GM12878 (cell line): ENCODE data around the gene PLA2G3. TPM values are rescaled to one million over a fixed set of nuclear protein-coding genes. Genes with fewer than 3 reads are reported as not detected.

Experiments used
- BCL11A ChIP-seq: IDR thresholded peaks from 2 replicates; pipeline ENCODE4 v1.6.1; 2011; ENCODE audit warnings: low read depth, low read length
- DPF2 ChIP-seq: fragments of 450-650 bp; IDR thresholded peaks from 2 replicates; pipeline ENCODE4 v1.6.1; 2017; ENCODE audit warnings: mild to moderate bottlenecking
- EED ChIP-seq: sonication (generic); IDR thresholded peaks from 2 replicates; pipeline ENCODE4 v1.6.1; 2016; ENCODE audit warnings: antibody characterized with exemption, low read depth
- IRF4 ChIP-seq: IDR thresholded peaks from 2 replicates; pipeline ENCODE4 v1.6.1; 2011; ENCODE audit warnings: low read depth, low read length
- NBN ChIP-seq: fragments of 450-650 bp; IDR thresholded peaks from 2 replicates; pipeline ENCODE4 v1.6.1; 2016
- NFYB ChIP-seq: IDR thresholded peaks from 2 replicates; pipeline ENCODE4 v1.6.1; 2011; ENCODE audit warnings: low read depth, mild to moderate bottlenecking, low read length, improper control_type of control experiment, moderate library complexity; ENCODE audit not compliant: insufficient read depth
- RUNX3 ChIP-seq: IDR thresholded peaks from 2 replicates; pipeline ENCODE4 v1.6.1; 2012; ENCODE audit warnings: low read length, inconsistent platforms
- SMC3 ChIP-seq: IDR thresholded peaks from 2 replicates; pipeline ENCODE4 v1.6.1; 2011; ENCODE audit warnings: low read length, improper control_type of control experiment, borderline replicate concordance
- ZNF24 ChIP-seq: fragments of 450-650 bp; IDR thresholded peaks from 2 replicates; pipeline ENCODE4 v1.6.1; 2017; ENCODE audit warnings: antibody characterized with exemption, mild to moderate bottlenecking
- ZNF622 ChIP-seq: fragments of 450-650 bp; IDR thresholded peaks from 2 replicates; pipeline ENCODE4 v1.6.1; 2017; ENCODE audit warnings: mild to moderate bottlenecking, inconsistent platforms
- ZNF687 ChIP-seq: fragments of 450-650 bp; IDR thresholded peaks from 2 replicates; pipeline ENCODE4 v1.6.1; 2017; ENCODE audit warnings: mild to moderate bottlenecking, moderate library complexity
- polyA plus RNA-seq, 11 experiments: library from polyadenylated mRNA; depleted of rRNA in 4 of 11; unstranded in 6 of 11; stranded (reverse) in 5 of 11; fragments of >200 nt; fragmentation: Nextera tagmentation in 4 of 11; fragmentation: Illumina TruSeq in 1 of 11; extraction: Ambion mirVana in 4 of 11; extraction: Trizol in 1 of 11; gene quantifications; 1 replicate in 1 of 11; 2 replicates in 10 of 11; pipeline versions ENCODE4 v1.2.1 to v1.2.3, GENCODE V29; 2011 to 2016; ENCODE audit warnings: inconsistent platforms in 2 of 11, missing spikeins in 2 of 11, low read depth in 1 of 11
- total RNA-seq, 4 experiments: library from RNA; depleted of rRNA in 3 of 4; stranded (reverse); fragments of >200 nt in 3 of 4; fragmentation: Illumina TruSeq in 1 of 4; extraction: Trizol in 1 of 4; gene quantifications; 2 replicates each; pipeline versions ENCODE4 v1.2.1 to v1.2.3, GENCODE V29; 2013 to 2021
- TF ChIP-seq, protein P1 (sequence below): fragments of 450-650 bp; IDR thresholded peaks from 2 replicates; pipeline ENCODE4 v1.6.1; 2016; ENCODE audit warnings: mild to moderate bottlenecking
- TF ChIP-seq, protein P2 (sequence below), 3 experiments: IDR thresholded peaks in 2 of 3; conservative IDR thresholded peaks in 1 of 3; 2 replicates each; pipeline ENCODE4 v1.5.1; 2011; ENCODE audit warnings: low read depth in 3 of 3, low read length in 3 of 3, mild to moderate bottlenecking in 3 of 3, control low read depth in 2 of 3, moderate library complexity in 2 of 3, inconsistent platforms in 1 of 3, mixed read lengths in 1 of 3; ENCODE audit not compliant: control insufficient read depth in 2 of 3, insufficient read depth in 1 of 3; ENCODE audit errors: extremely low read depth in 1 of 3
- TF ChIP-seq, protein P3 (sequence below): fragments of 150-350 bp; IDR thresholded peaks from 2 replicates; pipeline ENCODE4 v1.6.1; 2014; ENCODE audit warnings: mild to moderate bottlenecking, low read depth, low read length
- TF ChIP-seq, protein P4 (sequence below): IDR thresholded peaks from 2 replicates; pipeline ENCODE4 v1.6.1; 2011; ENCODE audit warnings: borderline replicate concordance, low read depth, mild to moderate bottlenecking, moderate library complexity, mixed read lengths, low read length; ENCODE audit not compliant: insufficient read depth; ENCODE audit errors: extremely low read length
- TF ChIP-seq, protein P5 (sequence below): IDR thresholded peaks from 2 replicates; pipeline ENCODE4 v1.6.1; 2012; ENCODE audit warnings: low read depth, low read length, improper control_type of control experiment
- TF ChIP-seq, protein P6 (sequence below): fragments of 450-650 bp; IDR thresholded peaks from 2 replicates; pipeline ENCODE4 v1.6.1; 2016; ENCODE audit warnings: mild to moderate bottlenecking

Gene PLA2G3
- total and polyA plus RNA-seq, 10 of the 15 experiments (the other 5 are each of a cell fraction or from before 2014, with no cell fraction given): 0.04 TPM; not detected in 9

- TF ChIP-seq, protein P1, sequence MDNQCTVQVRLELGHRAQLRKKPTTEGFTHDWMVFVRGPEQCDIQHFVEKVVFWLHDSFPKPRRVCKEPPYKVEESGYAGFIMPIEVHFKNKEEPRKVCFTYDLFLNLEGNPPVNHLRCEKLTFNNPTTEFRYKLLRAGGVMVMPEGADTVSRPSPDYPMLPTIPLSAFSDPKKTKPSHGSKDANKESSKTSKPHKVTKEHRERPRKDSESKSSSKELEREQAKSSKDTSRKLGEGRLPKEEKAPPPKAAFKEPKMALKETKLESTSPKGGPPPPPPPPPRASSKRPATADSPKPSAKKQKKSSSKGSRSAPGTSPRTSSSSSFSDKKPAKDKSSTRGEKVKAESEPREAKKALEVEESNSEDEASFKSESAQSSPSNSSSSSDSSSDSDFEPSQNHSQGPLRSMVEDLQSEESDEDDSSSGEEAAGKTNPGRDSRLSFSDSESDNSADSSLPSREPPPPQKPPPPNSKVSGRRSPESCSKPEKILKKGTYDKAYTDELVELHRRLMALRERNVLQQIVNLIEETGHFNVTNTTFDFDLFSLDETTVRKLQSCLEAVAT: 0 out of 2 replicates have a peak, but pooled peaks have one; percentile 17
- TF ChIP-seq, protein P2, sequence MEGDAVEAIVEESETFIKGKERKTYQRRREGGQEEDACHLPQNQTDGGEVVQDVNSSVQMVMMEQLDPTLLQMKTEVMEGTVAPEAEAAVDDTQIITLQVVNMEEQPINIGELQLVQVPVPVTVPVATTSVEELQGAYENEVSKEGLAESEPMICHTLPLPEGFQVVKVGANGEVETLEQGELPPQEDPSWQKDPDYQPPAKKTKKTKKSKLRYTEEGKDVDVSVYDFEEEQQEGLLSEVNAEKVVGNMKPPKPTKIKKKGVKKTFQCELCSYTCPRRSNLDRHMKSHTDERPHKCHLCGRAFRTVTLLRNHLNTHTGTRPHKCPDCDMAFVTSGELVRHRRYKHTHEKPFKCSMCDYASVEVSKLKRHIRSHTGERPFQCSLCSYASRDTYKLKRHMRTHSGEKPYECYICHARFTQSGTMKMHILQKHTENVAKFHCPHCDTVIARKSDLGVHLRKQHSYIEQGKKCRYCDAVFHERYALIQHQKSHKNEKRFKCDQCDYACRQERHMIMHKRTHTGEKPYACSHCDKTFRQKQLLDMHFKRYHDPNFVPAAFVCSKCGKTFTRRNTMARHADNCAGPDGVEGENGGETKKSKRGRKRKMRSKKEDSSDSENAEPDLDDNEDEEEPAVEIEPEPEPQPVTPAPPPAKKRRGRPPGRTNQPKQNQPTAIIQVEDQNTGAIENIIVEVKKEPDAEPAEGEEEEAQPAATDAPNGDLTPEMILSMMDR (IDR thresholded peaks at IDR 0.05 in 2 of 3, conservative IDR thresholded peaks at IDR 0.05 in 1 of 3; ENCODE audit: control insufficient read depth in 2 of 3, extremely low read depth in 1 of 3, insufficient read depth in 1 of 3, low read depth in 3 of 3, low read length in 3 of 3): peak; percentile 75 to 87 (median 80)
- peak; percentile 26; the same call in 1 of the 2 replicates for TF ChIP-seq EED
- peak; percentile 56; the same call in 1 of the 2 replicates for TF ChIP-seq ZNF24
- TF ChIP-seq, protein P3, sequence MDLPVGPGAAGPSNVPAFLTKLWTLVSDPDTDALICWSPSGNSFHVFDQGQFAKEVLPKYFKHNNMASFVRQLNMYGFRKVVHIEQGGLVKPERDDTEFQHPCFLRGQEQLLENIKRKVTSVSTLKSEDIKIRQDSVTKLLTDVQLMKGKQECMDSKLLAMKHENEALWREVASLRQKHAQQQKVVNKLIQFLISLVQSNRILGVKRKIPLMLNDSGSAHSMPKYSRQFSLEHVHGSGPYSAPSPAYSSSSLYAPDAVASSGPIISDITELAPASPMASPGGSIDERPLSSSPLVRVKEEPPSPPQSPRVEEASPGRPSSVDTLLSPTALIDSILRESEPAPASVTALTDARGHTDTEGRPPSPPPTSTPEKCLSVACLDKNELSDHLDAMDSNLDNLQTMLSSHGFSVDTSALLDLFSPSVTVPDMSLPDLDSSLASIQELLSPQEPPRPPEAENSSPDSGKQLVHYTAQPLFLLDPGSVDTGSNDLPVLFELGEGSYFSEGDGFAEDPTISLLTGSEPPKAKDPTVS: peak; percentile 45; the same call in 1 of the 2 replicates
- peak; percentile 87 for TF ChIP-seq DPF2
- TF ChIP-seq, protein P4, sequence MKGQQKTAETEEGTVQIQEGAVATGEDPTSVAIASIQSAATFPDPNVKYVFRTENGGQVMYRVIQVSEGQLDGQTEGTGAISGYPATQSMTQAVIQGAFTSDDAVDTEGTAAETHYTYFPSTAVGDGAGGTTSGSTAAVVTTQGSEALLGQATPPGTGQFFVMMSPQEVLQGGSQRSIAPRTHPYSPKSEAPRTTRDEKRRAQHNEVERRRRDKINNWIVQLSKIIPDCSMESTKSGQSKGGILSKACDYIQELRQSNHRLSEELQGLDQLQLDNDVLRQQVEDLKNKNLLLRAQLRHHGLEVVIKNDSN: peak; percentile 40
- no peak for TF ChIP-seq ZNF622
- TF ChIP-seq IRF4: no peak
- TF ChIP-seq NBN: peak; percentile 76
- TF ChIP-seq, protein P5, sequence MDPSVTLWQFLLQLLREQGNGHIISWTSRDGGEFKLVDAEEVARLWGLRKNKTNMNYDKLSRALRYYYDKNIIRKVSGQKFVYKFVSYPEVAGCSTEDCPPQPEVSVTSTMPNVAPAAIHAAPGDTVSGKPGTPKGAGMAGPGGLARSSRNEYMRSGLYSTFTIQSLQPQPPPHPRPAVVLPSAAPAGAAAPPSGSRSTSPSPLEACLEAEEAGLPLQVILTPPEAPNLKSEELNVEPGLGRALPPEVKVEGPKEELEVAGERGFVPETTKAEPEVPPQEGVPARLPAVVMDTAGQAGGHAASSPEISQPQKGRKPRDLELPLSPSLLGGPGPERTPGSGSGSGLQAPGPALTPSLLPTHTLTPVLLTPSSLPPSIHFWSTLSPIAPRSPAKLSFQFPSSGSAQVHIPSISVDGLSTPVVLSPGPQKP: peak; percentile 97
- TF ChIP-seq NFYB: no peak
- TF ChIP-seq, protein P6, sequence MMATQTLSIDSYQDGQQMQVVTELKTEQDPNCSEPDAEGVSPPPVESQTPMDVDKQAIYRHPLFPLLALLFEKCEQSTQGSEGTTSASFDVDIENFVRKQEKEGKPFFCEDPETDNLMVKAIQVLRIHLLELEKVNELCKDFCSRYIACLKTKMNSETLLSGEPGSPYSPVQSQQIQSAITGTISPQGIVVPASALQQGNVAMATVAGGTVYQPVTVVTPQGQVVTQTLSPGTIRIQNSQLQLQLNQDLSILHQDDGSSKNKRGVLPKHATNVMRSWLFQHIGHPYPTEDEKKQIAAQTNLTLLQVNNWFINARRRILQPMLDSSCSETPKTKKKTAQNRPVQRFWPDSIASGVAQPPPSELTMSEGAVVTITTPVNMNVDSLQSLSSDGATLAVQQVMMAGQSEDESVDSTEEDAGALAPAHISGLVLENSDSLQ: peak; percentile 64
- TF ChIP-seq SMC3: peak; percentile 39; the same call in 1 of the 2 replicates
- TF ChIP-seq BCL11A: no peak
- peak; percentile 46; the same call in 1 of the 2 replicates for TF ChIP-seq ZNF687
- peak; percentile 40 for TF ChIP-seq RUNX3
These were observed 55.4 kb downstream of the PLA2G3 start (continued) for GRCh38 chr22:31084811-31085492.
